ENCODE data around the gene NPL. TPM values are rescaled to one million over a fixed set of nuclear protein-coding genes. Genes with fewer than 3 reads are reported as not detected.

Gene NPL
- total RNA-seq, 1 donor from 2014 or later: 16.2 TPM

GRCh38 chr1:182807907-182808306 lies 18.3 kb downstream of the NPL start:
- intact Hi-C loops (cut with DNase I): no loop called here
- DNase-seq (ENCODE audit: extremely low spot score in 2 of 2): no peak
- Histone ChIP-seq H3K27me3 (no peaks in the 10 kb centered on the region), H3K27ac (no peak overlapping the region), H3K36me3 (peaks cover 0 to 10% of the 10 kb centered on the region in 2 donors), H3K9me3 (no peaks in the 10 kb centered on the region), H3K4me3 (no peak overlapping the region), H3K4me1 (no peaks in the 10 kb centered on the region)
- TF ChIP-seq POLR2AphosphoS5 (IDR thresholded peaks at IDR 0.05; ENCODE audit: insufficient read depth in 1 of 2, low read depth in 1 of 2) (no peak), CTCF (IDR thresholded peaks at IDR 0.05) (no peak), POLR2A (IDR thresholded peaks at IDR 0.05) (no peak)

- intact Hi-C loops (cut with DNase I): no loop called here
- TF ChIP-seq POLR2AphosphoS5 (IDR thresholded peaks at IDR 0.05; ENCODE audit: insufficient read depth in 1 of 2, low read depth in 1 of 2) (no peak), CTCF (IDR thresholded peaks at IDR 0.05) (no peak), POLR2A (IDR thresholded peaks at IDR 0.05) (no peak)
- no peaks in the 10 kb centered on the region for H3K4me1 ChIP-seq
- no peak overlapping the region for H3K4me3 ChIP-seq
- no peaks in the 10 kb centered on the region for H3K27me3 ChIP-seq
- DNase-seq (ENCODE audit: extremely low spot score in 2 of 2): no peak
- H3K27ac ChIP-seq: no peak overlapping the region
- H3K36me3 ChIP-seq: peaks cover 0 to 10% of the 10 kb centered on the region in 2 donors
- H3K9me3 ChIP-seq: no peaks in the 10 kb centered on the region
Measured at GRCh38 chr1:182809414-182809957, 19.9 kb downstream of the NPL start.

GRCh38 chr1:182811975-182812722 lies 22.6 kb downstream of the NPL start:
- no peak overlapping the region for H3K27ac ChIP-seq
- peaks cover 0 to 10% of the 10 kb centered on the region in 2 donors for H3K36me3 ChIP-seq
- H3K9me3 ChIP-seq: no peaks in the 10 kb centered on the region
- no peak overlapping the region for H3K4me3 ChIP-seq
- intact Hi-C loops (cut with DNase I): no loop called here
- DNase-seq (ENCODE audit: extremely low spot score in 2 of 2): no peak
- no peaks in the 10 kb centered on the region for H3K4me1 ChIP-seq
- TF ChIP-seq CTCF (IDR thresholded peaks at IDR 0.05) (no peak), POLR2A (IDR thresholded peaks at IDR 0.05) (no peak), POLR2AphosphoS5 (IDR thresholded peaks at IDR 0.05; ENCODE audit: insufficient read depth in 1 of 2, low read depth in 1 of 2) (no peak)
- H3K27me3 ChIP-seq: no peaks in the 10 kb centered on the region

- no peak for DNase-seq (ENCODE audit: extremely low spot score in 2 of 2)
- H3K4me3 ChIP-seq: no peak overlapping the region
- intact Hi-C loops (cut with DNase I): no loop called here
- no peaks in the 10 kb centered on the region for H3K27me3 ChIP-seq
- no peaks in the 10 kb centered on the region for H3K4me1 ChIP-seq
- no peaks in the 10 kb centered on the region for H3K9me3 ChIP-seq
- H3K27ac ChIP-seq: no peak overlapping the region
- no peak for TF ChIP-seq CTCF (IDR thresholded peaks at IDR 0.05)
- TF ChIP-seq POLR2A (IDR thresholded peaks at IDR 0.05): no peak
- no peak for TF ChIP-seq POLR2AphosphoS5 (IDR thresholded peaks at IDR 0.05; ENCODE audit: insufficient read depth in 1 of 2, low read depth in 1 of 2)
- H3K36me3 ChIP-seq: peaks cover 0 to 22% of the 10 kb centered on the region in 2 donors
Measured at GRCh38 chr1:182816863-182817262, 27.3 kb downstream of the NPL start.

- peaks cover 0 to 22% of the 10 kb centered on the region in 2 donors for H3K36me3 ChIP-seq
- H3K9me3 ChIP-seq: no peaks in the 10 kb centered on the region
- TF ChIP-seq POLR2A (IDR thresholded peaks at IDR 0.05) (no peak), POLR2AphosphoS5 (IDR thresholded peaks at IDR 0.05; ENCODE audit: insufficient read depth in 1 of 2, low read depth in 1 of 2) (no peak)
- no peak overlapping the region for H3K27ac ChIP-seq
- no peak for DNase-seq (ENCODE audit: extremely low spot score in 2 of 2)
- no peaks in the 10 kb centered on the region for H3K4me1 ChIP-seq
- intact Hi-C loops (cut with DNase I): no loop called here
- H3K4me3 ChIP-seq: no peak overlapping the region
- H3K27me3 ChIP-seq: no peaks in the 10 kb centered on the region
Measured at GRCh38 chr1:182817802-182818201, 28.2 kb downstream of the NPL start.

Measured in vagina (tissue), 2 donors.